GM13977 (cell line): ENCODE measurements around the gene PXDC1.

ENCODE experiments used
- DNase-seq: peaks from one replicate; pipeline ENCODE4 v3.0.0; 2012; ENCODE audit warnings: low spot score
- CTCF ChIP-seq: IDR thresholded peaks from 2 replicates; pipeline ENCODE4 v1.5.1; 2012; ENCODE audit warnings: mild to moderate bottlenecking, control low read depth; ENCODE audit not compliant: insufficient read depth; ENCODE audit errors: extremely low read depth, missing control alignments
- in situ Hi-C: fragments of 300-500 bp; cut with MboI; formaldehyde crosslinking; loops from one replicate; pipeline ENCODE4 v1.12.0; 2022; ENCODE audit warnings: low sequenced_read_pairs, low pct_unique_long_range_greater_than_20kb, mixed read lengths, inconsistent platforms; ENCODE audit not compliant: unreplicated experiment

Gene PXDC1

GRCh38 chr6:3751077-3751729, at the start of gene PXDC1:
TSS of gene PXDC1 (minus strand) at chr6:3751713. CDS start at chr6:3751531, 182 bp downstream.
- in situ Hi-C loops = no loop called here
- peak; percentile 52 for DNase-seq
- no peak for TF ChIP-seq CTCF

GRCh38 chr6:3800850-3801591, 49.5 kb upstream of the PXDC1 start:
- TF ChIP-seq CTCF = no peak
- no peak for DNase-seq
- in situ Hi-C loops = no loop called here

GRCh38 chr6:3799719-3800118, 48.2 kb upstream of the PXDC1 start:
- DNase-seq = no peak
- in situ Hi-C loops = no loop called here
- no peak for TF ChIP-seq CTCF

- TF ChIP-seq CTCF = no peak
- no peak for DNase-seq
- in situ Hi-C loops = no loop called here
These were observed 46.8 kb upstream of the PXDC1 start for GRCh38 chr6:3798055-3798919.

GRCh38 chr6:3797231-3798054, 45.9 kb upstream of the PXDC1 start:
- TF ChIP-seq CTCF = no peak
- in situ Hi-C loops = no loop called here
- no peak for DNase-seq

- in situ Hi-C loops = no loop called here
- no peak for TF ChIP-seq CTCF
- DNase-seq = no peak
These were observed 45.2 kb upstream of the PXDC1 start for GRCh38 chr6:3796719-3797041.
